ENCODE measurements around the gene ZNF18.

- TF ChIP-seq EZH2phosphoT487 (IDR thresholded peaks at IDR 0.05; ENCODE audit: insufficient read depth, low read depth) (no peak), EZH2 (IDR thresholded peaks at IDR 0.05; ENCODE audit: insufficient read depth, poor library complexity, severe bottlenecking) (no peak)
These were observed 30.4 kb upstream of the ZNF18 start for GRCh38 chr17:12027658-12028057.
